ENCODE measurements around the gene GRHL1.

- TF ChIP-seq POLR2AphosphoS5 (IDR thresholded peaks at IDR 0.05; ENCODE audit: borderline replicate concordance, low read depth, low read length) (no peak), EZH2 (IDR thresholded peaks at IDR 0.05) (no peak)
Measured at GRCh38 chr2:9910699-9911098, 40.8 kb upstream of the GRHL1 start.
